HL-60 (cell line): ENCODE measurements around the gene AWAT1.

ENCODE experiments used
- GABPA ChIP-seq: IDR thresholded peaks from 2 replicates; pipeline ENCODE4 v1.6.1; 2012; ENCODE audit warnings: low read depth
- POLR2AphosphoS5 ChIP-seq: IDR thresholded peaks from 2 replicates; pipeline ENCODE4 v1.6.1; 2012; ENCODE audit warnings: low read depth
- SPI1 ChIP-seq: IDR thresholded peaks from 2 replicates; pipeline ENCODE4 v1.6.1; 2012; ENCODE audit warnings: low read depth, mild to moderate bottlenecking, borderline replicate concordance
- TF ChIP-seq, protein P1 (sequence below): IDR thresholded peaks from one replicate; pipeline ENCODE4 v1.5.1; 2011; ENCODE audit warnings: low read length, control low read depth, inconsistent platforms; ENCODE audit not compliant: insufficient read depth
- TF ChIP-seq, protein P2 (sequence below): IDR thresholded peaks from 2 replicates; pipeline ENCODE4 v1.6.1; 2012; ENCODE audit warnings: low read depth; ENCODE audit not compliant: insufficient replicate concordance

- TF ChIP-seq, protein P1, sequence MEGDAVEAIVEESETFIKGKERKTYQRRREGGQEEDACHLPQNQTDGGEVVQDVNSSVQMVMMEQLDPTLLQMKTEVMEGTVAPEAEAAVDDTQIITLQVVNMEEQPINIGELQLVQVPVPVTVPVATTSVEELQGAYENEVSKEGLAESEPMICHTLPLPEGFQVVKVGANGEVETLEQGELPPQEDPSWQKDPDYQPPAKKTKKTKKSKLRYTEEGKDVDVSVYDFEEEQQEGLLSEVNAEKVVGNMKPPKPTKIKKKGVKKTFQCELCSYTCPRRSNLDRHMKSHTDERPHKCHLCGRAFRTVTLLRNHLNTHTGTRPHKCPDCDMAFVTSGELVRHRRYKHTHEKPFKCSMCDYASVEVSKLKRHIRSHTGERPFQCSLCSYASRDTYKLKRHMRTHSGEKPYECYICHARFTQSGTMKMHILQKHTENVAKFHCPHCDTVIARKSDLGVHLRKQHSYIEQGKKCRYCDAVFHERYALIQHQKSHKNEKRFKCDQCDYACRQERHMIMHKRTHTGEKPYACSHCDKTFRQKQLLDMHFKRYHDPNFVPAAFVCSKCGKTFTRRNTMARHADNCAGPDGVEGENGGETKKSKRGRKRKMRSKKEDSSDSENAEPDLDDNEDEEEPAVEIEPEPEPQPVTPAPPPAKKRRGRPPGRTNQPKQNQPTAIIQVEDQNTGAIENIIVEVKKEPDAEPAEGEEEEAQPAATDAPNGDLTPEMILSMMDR = no peak
- TF ChIP-seq POLR2AphosphoS5 (no peak), GABPA (no peak), SPI1 (no peak)
- TF ChIP-seq, protein P2, sequence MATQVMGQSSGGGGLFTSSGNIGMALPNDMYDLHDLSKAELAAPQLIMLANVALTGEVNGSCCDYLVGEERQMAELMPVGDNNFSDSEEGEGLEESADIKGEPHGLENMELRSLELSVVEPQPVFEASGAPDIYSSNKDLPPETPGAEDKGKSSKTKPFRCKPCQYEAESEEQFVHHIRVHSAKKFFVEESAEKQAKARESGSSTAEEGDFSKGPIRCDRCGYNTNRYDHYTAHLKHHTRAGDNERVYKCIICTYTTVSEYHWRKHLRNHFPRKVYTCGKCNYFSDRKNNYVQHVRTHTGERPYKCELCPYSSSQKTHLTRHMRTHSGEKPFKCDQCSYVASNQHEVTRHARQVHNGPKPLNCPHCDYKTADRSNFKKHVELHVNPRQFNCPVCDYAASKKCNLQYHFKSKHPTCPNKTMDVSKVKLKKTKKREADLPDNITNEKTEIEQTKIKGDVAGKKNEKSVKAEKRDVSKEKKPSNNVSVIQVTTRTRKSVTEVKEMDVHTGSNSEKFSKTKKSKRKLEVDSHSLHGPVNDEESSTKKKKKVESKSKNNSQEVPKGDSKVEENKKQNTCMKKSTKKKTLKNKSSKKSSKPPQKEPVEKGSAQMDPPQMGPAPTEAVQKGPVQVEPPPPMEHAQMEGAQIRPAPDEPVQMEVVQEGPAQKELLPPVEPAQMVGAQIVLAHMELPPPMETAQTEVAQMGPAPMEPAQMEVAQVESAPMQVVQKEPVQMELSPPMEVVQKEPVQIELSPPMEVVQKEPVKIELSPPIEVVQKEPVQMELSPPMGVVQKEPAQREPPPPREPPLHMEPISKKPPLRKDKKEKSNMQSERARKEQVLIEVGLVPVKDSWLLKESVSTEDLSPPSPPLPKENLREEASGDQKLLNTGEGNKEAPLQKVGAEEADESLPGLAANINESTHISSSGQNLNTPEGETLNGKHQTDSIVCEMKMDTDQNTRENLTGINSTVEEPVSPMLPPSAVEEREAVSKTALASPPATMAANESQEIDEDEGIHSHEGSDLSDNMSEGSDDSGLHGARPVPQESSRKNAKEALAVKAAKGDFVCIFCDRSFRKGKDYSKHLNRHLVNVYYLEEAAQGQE = no peak
Measured at GRCh38 chrX:70254909-70255308, 20.5 kb downstream of the AWAT1 start.
